ENCODE results near the gene MIF4GD. TPM values are rescaled to one million over a fixed set of nuclear protein-coding genes. Genes with fewer than 3 reads are reported as not detected.

Gene MIF4GD
- total RNA-seq, 1 experiment from 2014 or later: 26.1 TPM

DNA sequence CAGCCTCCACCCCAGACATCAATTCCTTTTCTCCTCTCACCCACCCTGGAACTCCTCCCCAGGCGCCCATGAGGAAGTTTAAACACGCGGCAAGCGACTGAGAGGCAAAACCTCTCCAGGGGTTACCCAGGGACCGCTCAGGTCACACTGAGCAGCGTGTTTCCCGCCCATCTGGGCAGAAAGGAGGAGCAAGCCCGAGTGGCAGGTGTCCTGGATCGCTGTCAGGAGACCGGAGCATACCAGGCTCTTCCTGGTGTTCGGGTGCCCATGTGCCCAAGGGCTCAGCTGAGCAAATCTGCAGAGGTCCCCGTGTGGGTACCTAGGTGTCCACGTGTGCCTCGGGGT, 17.7 kb upstream of the MIF4GD start:
- H3K27ac Mint-ChIP-seq: peak overlapping the region in 1 of 3 experiments; percentile 61; a peak in 1 of 7 replicates
- TF ChIP-seq, protein P1, sequence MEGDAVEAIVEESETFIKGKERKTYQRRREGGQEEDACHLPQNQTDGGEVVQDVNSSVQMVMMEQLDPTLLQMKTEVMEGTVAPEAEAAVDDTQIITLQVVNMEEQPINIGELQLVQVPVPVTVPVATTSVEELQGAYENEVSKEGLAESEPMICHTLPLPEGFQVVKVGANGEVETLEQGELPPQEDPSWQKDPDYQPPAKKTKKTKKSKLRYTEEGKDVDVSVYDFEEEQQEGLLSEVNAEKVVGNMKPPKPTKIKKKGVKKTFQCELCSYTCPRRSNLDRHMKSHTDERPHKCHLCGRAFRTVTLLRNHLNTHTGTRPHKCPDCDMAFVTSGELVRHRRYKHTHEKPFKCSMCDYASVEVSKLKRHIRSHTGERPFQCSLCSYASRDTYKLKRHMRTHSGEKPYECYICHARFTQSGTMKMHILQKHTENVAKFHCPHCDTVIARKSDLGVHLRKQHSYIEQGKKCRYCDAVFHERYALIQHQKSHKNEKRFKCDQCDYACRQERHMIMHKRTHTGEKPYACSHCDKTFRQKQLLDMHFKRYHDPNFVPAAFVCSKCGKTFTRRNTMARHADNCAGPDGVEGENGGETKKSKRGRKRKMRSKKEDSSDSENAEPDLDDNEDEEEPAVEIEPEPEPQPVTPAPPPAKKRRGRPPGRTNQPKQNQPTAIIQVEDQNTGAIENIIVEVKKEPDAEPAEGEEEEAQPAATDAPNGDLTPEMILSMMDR (conservative IDR thresholded peaks at IDR 0.05): no peak

More for the DNA sequence above, 17.7 kb upstream of the MIF4GD start:
- Histone ChIP-seq H3K27me3 (ENCODE audit: insufficient read depth, low read length) (no peaks in the 10 kb centered on the region), H3K79me2 (ENCODE audit: insufficient read depth, low read length) (no peaks in the 10 kb centered on the region), H4K91ac (ENCODE audit: insufficient read length, low read depth, low read length) (no peak overlapping the region), H2AK5ac (ENCODE audit: insufficient read length, low read length) (no peak overlapping the region), H2AFZ (ENCODE audit: low read length) (no peak overlapping the region), H3K9ac (ENCODE audit: extremely low read depth, insufficient read length, low read length) (peak overlapping the region; percentile 65), H2BK120ac (ENCODE audit: low read depth, low read length, poor library complexity, severe bottlenecking) (no peak overlapping the region), H2BK20ac (ENCODE audit: low read depth, low read length, poor library complexity, severe bottlenecking) (no peak overlapping the region), H3K79me1 (ENCODE audit: insufficient read depth, low read depth, low read length, poor library complexity, severe bottlenecking) (no peaks in the 10 kb centered on the region), H3K23ac (ENCODE audit: insufficient read length, low read depth, low read length) (no peak overlapping the region), H3K4me2 (ENCODE audit: insufficient read depth, insufficient read length, low read length) (peak overlapping the region; percentile 85), H3K4me1 (ENCODE audit: insufficient read depth, low read length) (no peaks in the 10 kb centered on the region), H3K14ac (ENCODE audit: insufficient read depth, low read length) (no peak overlapping the region; the same call in 1 of the 2 replicates), H3K18ac (ENCODE audit: insufficient read length, low read depth, low read length) (no peak overlapping the region), H2BK5ac (ENCODE audit: insufficient read length, low read length) (no peak overlapping the region), H3K4ac (ENCODE audit: low read depth, low read length) (no peak overlapping the region), H2BK12ac (ENCODE audit: insufficient read length, low read depth, low read length) (no peak overlapping the region), H4K5ac (ENCODE audit: insufficient read length, low read depth, low read length) (no peak overlapping the region), H3K9me3 (ENCODE audit: control insufficient read depth, low read depth, low read length) (no peaks in the 10 kb centered on the region), H3K56ac (ENCODE audit: insufficient read length, low read depth, low read length) (no peak overlapping the region), H3K27ac (ENCODE audit: insufficient read length, low read depth, low read length) (no peak overlapping the region), H4K8ac (replicated peaks; ENCODE audit: insufficient read length, low read depth, low read length) (no peak overlapping the region), H4K20me1 (ENCODE audit: control insufficient read depth, insufficient read depth, insufficient read length) (no peaks in the 10 kb centered on the region), H2BK15ac (ENCODE audit: low read depth, low read length) (no peak overlapping the region), H3T11ph (ENCODE audit: low read length) (no peak overlapping the region), H3K23me2 (ENCODE audit: insufficient read length, low read depth, low read length, poor library complexity, severe bottlenecking) (peaks cover 7% of the 10 kb centered on the region)
- Mint-ChIP-seq H3K27me3 (ENCODE audit: low read depth) (no peaks in the 10 kb centered on the region; the same call in 1 of the 2 replicates), H3K4me3 (peak overlapping the region; percentile 89 to 93), H3K36me3 (ENCODE audit: insufficient read depth in 1 of 3, low read depth in 3 of 3) (peaks cover 4 to 25% (median 8%) of the 10 kb centered on the region in 3 experiments; a peak in 6 of 7 replicates), H3K9me3 (no peaks in the 10 kb centered on the region; a peak in 1 of 5 replicates), H3K4me1 (peaks cover 8 to 10% of the 10 kb centered on the region in 2 experiments)
- no CpG with 5 or more reads among the region's 14 CpGs for WGBS (ENCODE audit: extremely low coverage, insufficient read length, low lambda C conversion rate)
- peak; percentile 67 for DNase-seq

All from H9 (cell line).